Panc1 (cell line): ENCODE measurements around the gene RESF1. TPM values are rescaled to one million over a fixed set of nuclear protein-coding genes. Genes with fewer than 3 reads are reported as not detected.

ENCODE experiments used
- ATAC-seq: fragments of 200-7000 bp; cut with Tn5 transposase; 2 replicates; pipeline ENCODE4 v1.9.1; 2020; ENCODE audit warnings: mild to moderate bottlenecking, moderate library complexity
- BruUV-seq: library from RNA; stranded (reverse); fragments of 400-500 nt; replicated peaks from 2 replicates; lab custom pipeline; 2021; lab: Mats Ljungman, UMichigan
- CTCF ChIA-PET: fragments of 300-600 bp; sonication (Branson Sonifier 250); formaldehyde crosslinking; loops from one replicate; lab custom pipeline; 2022; ENCODE audit warnings: antibody characterized with exemption; lab: Charles Lee
- POLR2A ChIA-PET: fragments of 300-600 bp; sonication (Branson Sonifier 250); formaldehyde crosslinking; loops from one replicate; lab custom pipeline; 2022; ENCODE audit warnings: antibody characterized with exemption; lab: Charles Lee
- DNase-seq: peaks from one replicate; pipeline ENCODE4 v3.0.0-alpha.2; 2010; ENCODE audit warnings: low read depth, low spot score
- H3K27ac ChIP-seq: 2 replicates; pipeline ENCODE4 v1.5.1; 2011; ENCODE audit warnings: mild to moderate bottlenecking, low read length, inconsistent platforms
- H3K27me3 ChIP-seq: fragments of 200-500 bp; sonication (Bioruptor generic); 2 replicates; pipeline ENCODE4 v1.6.0; 2014; ENCODE audit warnings: low read length, inconsistent platforms; ENCODE audit not compliant: control insufficient read depth, insufficient read depth
- H3K36me3 ChIP-seq: fragments of 200-500 bp; sonication (Bioruptor generic); 2 replicates; pipeline ENCODE4 v1.5.1; 2014; ENCODE audit warnings: inconsistent platforms, mild to moderate bottlenecking, low read length, moderate library complexity; ENCODE audit not compliant: control insufficient read depth, insufficient read depth
- H3K4me1 ChIP-seq: 2 replicates; pipeline ENCODE4 v1.5.1; 2011; ENCODE audit warnings: inconsistent platforms, mild to moderate bottlenecking, low read length, moderate library complexity; ENCODE audit not compliant: control insufficient read depth, insufficient read depth
- H3K4me3 ChIP-seq, 2 experiments: 2 replicates each; pipeline ENCODE4 v1.5.1; 2011 to 2012; ENCODE audit warnings: low read depth in 2 of 2, low read length in 2 of 2, mild to moderate bottlenecking in 2 of 2, inconsistent platforms in 1 of 2, moderate library complexity in 1 of 2
- H3K9me3 ChIP-seq: fragments of 200-500 bp; sonication (Bioruptor generic); 2 replicates; pipeline ENCODE4 v1.5.1; 2014; ENCODE audit warnings: low read depth, mild to moderate bottlenecking, inconsistent platforms, low read length, moderate library complexity; ENCODE audit not compliant: control insufficient read depth, insufficient read depth
- CTCF ChIP-seq: fragments of 450-650 bp; IDR thresholded peaks from 2 replicates; pipeline ENCODE4 v1.5.1; 2017; ENCODE audit warnings: mild to moderate bottlenecking
- POLR2AphosphoS5 ChIP-seq: IDR thresholded peaks from 2 replicates; pipeline ENCODE4 v1.6.1; 2012; ENCODE audit warnings: mild to moderate bottlenecking, low read depth, low read length, moderate library complexity
- REST ChIP-seq, 2 experiments: IDR thresholded peaks; 2 replicates each; pipeline ENCODE4 v1.6.1; 2011 to 2012; ENCODE audit warnings: low read depth in 2 of 2, control low read depth in 1 of 2, low read length in 1 of 2, mild to moderate bottlenecking in 1 of 2, moderate library complexity in 1 of 2; ENCODE audit not compliant: insufficient read depth in 1 of 2
- SIN3A ChIP-seq: IDR thresholded peaks from 2 replicates; pipeline ENCODE4 v1.6.1; 2012; ENCODE audit warnings: low read depth, mild to moderate bottlenecking, low read length, moderate library complexity, borderline replicate concordance; ENCODE audit not compliant: insufficient read depth
- TCF7L2 ChIP-seq: IDR thresholded peaks from 2 replicates; pipeline ENCODE4 v1.6.1; 2011; ENCODE audit warnings: mild to moderate bottlenecking, low read depth, low read length, inconsistent platforms
- in situ Hi-C: cut with HindIII; loops from 2 replicates; pipeline ENCODE4 v1.10.0; 2016; ENCODE audit warnings: low sequenced_read_pairs, low pct_unique_long_range_greater_than_20kb
- intact Hi-C: fragments of 100-400 bp; cut with micrococcal nuclease; formaldehyde crosslinking; loops from one replicate; pipeline ENCODE4 v1.10.0; 2022; ENCODE audit not compliant: unreplicated experiment
- total RNA-seq: library from RNA; stranded (reverse); gene quantifications from one replicate; pipeline ENCODE4 v1.2.1, GENCODE V29; 2021; ENCODE audit not compliant: unreplicated experiment

RESF1 gene
- total RNA-seq, 1 experiment from 2014 or later, result 42.4 TPM

GRCh38 chr12:31991146-31991545 lies 31.9 kb downstream of the RESF1 start:
- ATAC-seq (no peak), DNase-seq (no peak)
- Histone ChIP-seq H3K9me3 (no peaks in the 10 kb centered on the region), H3K4me1 (no peaks in the 10 kb centered on the region), H3K27me3 (no peaks in the 10 kb centered on the region), H3K27ac (no peak overlapping the region), H3K36me3 (0 out of 2 replicates have a peak, but pooled peaks cover 3% of the 10 kb centered on the region), H3K4me3 (no peak overlapping the region)
- ChIA-PET POLR2A (no interaction called here), CTCF (no interaction called here)
- in situ Hi-C loops, result no loop called here
- TF ChIP-seq TCF7L2, result no peak
- no peak for TF ChIP-seq SIN3A
- no peak for TF ChIP-seq POLR2AphosphoS5
- no peak for TF ChIP-seq CTCF
- TF ChIP-seq REST (IDR thresholded peaks at IDR 0.05; ENCODE audit: insufficient read depth in 1 of 2, low read depth in 2 of 2, low read length in 1 of 2), result no peak
- BruUV-seq, result no TSS peak
- intact Hi-C loops, result no loop called here

GRCh38 chr12:31991815-31992214 lies 32.6 kb downstream of the RESF1 start:
- POLR2A ChIA-PET, result no interaction called here
- Histone ChIP-seq H3K27me3 (no peaks in the 10 kb centered on the region), H3K27ac (no peak overlapping the region), H3K4me3 (no peak overlapping the region), H3K36me3 (0 out of 2 replicates have a peak, but pooled peaks cover 3% of the 10 kb centered on the region), H3K4me1 (no peaks in the 10 kb centered on the region), H3K9me3 (no peaks in the 10 kb centered on the region)
- ATAC-seq (no peak), DNase-seq (no peak)
- no peak for TF ChIP-seq CTCF
- no peak for TF ChIP-seq POLR2AphosphoS5
- no peak for TF ChIP-seq REST (IDR thresholded peaks at IDR 0.05; ENCODE audit: insufficient read depth in 1 of 2, low read depth in 2 of 2, low read length in 1 of 2)
- no peak for TF ChIP-seq TCF7L2
- TF ChIP-seq SIN3A, result no peak
- intact Hi-C loops, result no loop called here
- CTCF ChIA-PET, result no interaction called here
- BruUV-seq, result no TSS peak
- in situ Hi-C loops, result no loop called here
